Psoas muscle (tissue), 8 donors: Measurements from ENCODE around the gene GTF3C5. TPM values are rescaled to one million over a fixed set of nuclear protein-coding genes. Genes with fewer than 3 reads are reported as not detected.

Experiments used
- ATAC-seq, 4 donors: fragments of 200-7000 bp; cut with Tn5 transposase; one replicate each; pipeline ENCODE4 v1.9.1; 2020; ENCODE audit warnings: moderate library complexity in 3 of 4, mild to moderate bottlenecking in 2 of 4
- DNase-seq, 2 donors: peaks; one replicate each; pipeline ENCODE4 v3.0.0-alpha.2; 2020
- H3K27ac ChIP-seq: fragments of 200-600 bp; one replicate; pipeline ENCODE4 v1.8.0; 2022
- H3K27me3 ChIP-seq, 3 donors: fragments of 200-600 bp in 1 of 3; one replicate each; pipeline versions ENCODE4 v1.6.1 to v1.8.0; 2013 to 2022; ENCODE audit warnings: low read length in 2 of 3, mild to moderate bottlenecking in 2 of 3, moderate library complexity in 1 of 3; ENCODE audit not compliant: insufficient read depth in 3 of 3
- H3K36me3 ChIP-seq, 2 donors: fragments of 200-600 bp in 1 of 2; one replicate each; pipeline versions ENCODE4 v1.6.1 to v1.8.0; 2013 to 2022; ENCODE audit warnings: low read depth in 1 of 2, mild to moderate bottlenecking in 1 of 2, moderate library complexity in 1 of 2; ENCODE audit not compliant: insufficient read depth in 1 of 2
- H3K4me1 ChIP-seq: fragments of 200-600 bp; one replicate; pipeline ENCODE4 v1.8.0; 2022
- H3K4me3 ChIP-seq: fragments of 200-600 bp; one replicate; pipeline ENCODE4 v1.8.0; 2022; ENCODE audit warnings: mild to moderate bottlenecking
- H3K9me3 ChIP-seq: fragments of 200-600 bp; one replicate; pipeline ENCODE4 v1.8.0; 2022
- CTCF ChIP-seq: fragments of 200-600 bp; IDR thresholded peaks from one replicate; pipeline ENCODE4 v1.8.0; 2022; ENCODE audit warnings: antibody characterized with exemption
- WGBS, 3 donors: extraction: QIAGEN DNeasy Blood & Tissue Kit; methylation state at CpG; one replicate each; pipeline versions ENCODE4 v1.1.6 to v1.1.7; 2013; 5-methylcytosine and 5-hydroxymethylcytosine counted together
- intact Hi-C, 2 donors: fragments of 100-400 bp; cut with DNase I; formaldehyde crosslinking; loops; one replicate each; pipeline versions ENCODE4 v1.11.0 to v1.14.2; 2022
- long read RNA-seq, 2 donors: library from polyadenylated mRNA; unstranded; transcript quantifications; one replicate each; pipeline ENCODE4 v2.0.0, GENCODE V29; 2021
- polyA plus RNA-seq, 3 donors: library from polyadenylated mRNA; stranded (reverse); fragments of 200-250 nt; gene quantifications; one replicate each; pipeline ENCODE4 v1.2.3, GENCODE V29; 2013
- total RNA-seq, 4 donors: library from RNA; stranded (reverse); fragmentation: NEBNext Ultra II Directional in 2 of 4; extraction: Animal tissue kit (Norgen Biotek cat#: 25700) in 2 of 4; gene quantifications; one replicate each; pipeline versions ENCODE4 v1.2.1 to v1.2.4, GENCODE V29; 2021 to 2023
- donor health status: healthy with polysubstance abuse.
- donor health status: DM: no; HTN: no; CAD: no; lungs with moderate emphysema.
- donor health status: Bipolar disorder and iron deficiency.
- donor health status: healthy.
- donor health status: DM: yes; HTN: yes; CAD: no.
- donor health status: DM: no; HTN: no; CAD: no.
- donor health status: DM: no; HTN: no; CAD: no.
- donor health status: DM: yes; HTN: yes; CAD: no.

GTF3C5 gene, protein sequence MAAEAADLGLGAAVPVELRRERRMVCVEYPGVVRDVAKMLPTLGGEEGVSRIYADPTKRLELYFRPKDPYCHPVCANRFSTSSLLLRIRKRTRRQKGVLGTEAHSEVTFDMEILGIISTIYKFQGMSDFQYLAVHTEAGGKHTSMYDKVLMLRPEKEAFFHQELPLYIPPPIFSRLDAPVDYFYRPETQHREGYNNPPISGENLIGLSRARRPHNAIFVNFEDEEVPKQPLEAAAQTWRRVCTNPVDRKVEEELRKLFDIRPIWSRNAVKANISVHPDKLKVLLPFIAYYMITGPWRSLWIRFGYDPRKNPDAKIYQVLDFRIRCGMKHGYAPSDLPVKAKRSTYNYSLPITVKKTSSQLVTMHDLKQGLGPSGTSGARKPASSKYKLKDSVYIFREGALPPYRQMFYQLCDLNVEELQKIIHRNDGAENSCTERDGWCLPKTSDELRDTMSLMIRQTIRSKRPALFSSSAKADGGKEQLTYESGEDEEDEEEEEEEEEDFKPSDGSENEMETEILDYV
- total RNA-seq (10 to 100 TPM; 34.6 to 45.8 (median 42.2) TPM), polyA plus RNA-seq (10 to 100 TPM; 42.7 to 70.8 (median 50.4) TPM)
- long read RNA-seq, donor 1, transcript GTF3C5-202 (11 exons, 2,406 nt) = major isoform, 11 of 24 reads
- long read RNA-seq, donor 1, partial matches to known transcripts = 8 of 24 reads
- long read RNA-seq, donor 1, other reads (novel, unspliced or antisense) = 2 of 24 reads
- long read RNA-seq, donor 2, transcript GTF3C5-202 (11 exons, 2,406 nt) = major isoform, 28 of 67 reads
- long read RNA-seq, donor 2, partial matches to known transcripts = 29 of 67 reads
- long read RNA-seq, donor 2, other reads (novel, unspliced or antisense) = 8 of 67 reads

GRCh38 chr9:133030317-133031129 lies at the start of gene GTF3C5:
Gene GTF3C5, plus strand, starts transcription at chr9:133030997. Its CDS starts 15 bp downstream, at chr9:133031012.
- H3K27ac ChIP-seq = peak within 1 kb of the TSS; percentile 86
- H3K4me3 ChIP-seq = peak within 1 kb of the TSS; percentile 99
- no peak for TF ChIP-seq CTCF
- WGBS, 3 donors = 0% methylated on average over 63 of the region's 63 CpGs
- peaks cover 36% of the 10 kb centered on the region for H3K4me1 ChIP-seq
- no peaks in the 10 kb centered on the region for H3K9me3 ChIP-seq
- peak; percentile 92 to 95 for DNase-seq
- intact Hi-C loops = loop anchor here (2.0 to 10.0 kb wide), 2 partner anchors 118 to 464 kb away; no protein-coding TSS in a partner anchor
- peaks cover 0 to 11% of the 10 kb centered on the region in 2 donors for H3K36me3 ChIP-seq
- ATAC-seq = peak; percentile 98 to 99 (median 98)
- H3K27me3 ChIP-seq = no peaks in the 10 kb centered on the region

GRCh38 chr9:132982458-132982857 lies 48.3 kb upstream of the GTF3C5 start:
- Histone ChIP-seq H3K9me3 (no peaks in the 10 kb centered on the region), H3K27ac (no peak overlapping the region), H3K4me3 (no peak overlapping the region), H3K36me3 (no peaks in the 10 kb centered on the region), H3K27me3 (peaks cover 0 to 22% (median 2%) of the 10 kb centered on the region in 3 donors), H3K4me1 (peaks cover 4% of the 10 kb centered on the region)
- 57 to 68% (median 61%) methylated on average over 8 of the region's 8 CpGs for WGBS, 3 donors
- no peak for TF ChIP-seq CTCF
- intact Hi-C loops = no loop called here
- ATAC-seq (no peak), DNase-seq (no peak)

GRCh38 chr9:132983491-132984201 lies 47.2 kb upstream of the GTF3C5 start:
- 73 to 80% (median 77%) methylated on average over 11 of the region's 11 CpGs for WGBS, 3 donors
- ATAC-seq = no peak
- no peak overlapping the region for H3K4me3 ChIP-seq
- H3K9me3 ChIP-seq = no peaks in the 10 kb centered on the region
- peaks cover 4% of the 10 kb centered on the region for H3K4me1 ChIP-seq
- DNase-seq = no peak
- TF ChIP-seq CTCF = no peak
- H3K27me3 ChIP-seq = peaks cover 0 to 12% (median 2%) of the 10 kb centered on the region in 3 donors
- no peaks in the 10 kb centered on the region for H3K36me3 ChIP-seq
- no peak overlapping the region for H3K27ac ChIP-seq
- intact Hi-C loops = no loop called here
